ENCODE results near the gene FAT2.
A peak's percentile ranks its signal among the peaks of the same experiment; 100 is the strongest.
"Not testable (repeated sequence)": the region's sequence is repeated elsewhere in the genome, so short reads cannot be mapped to it uniquely, and the experiment has no call there.

The FAT2 gene

GRCh38 chr5:151580239-151580638 lies 10.9 kb downstream of the FAT2 start:
- DNase-seq = no peak

GRCh38 chr5:151579146-151579545 lies 12.0 kb downstream of the FAT2 start:
- not testable (repeated sequence) for DNase-seq

GRCh38 chr5:151578326-151579025 lies 12.7 kb downstream of the FAT2 start:
- DNase-seq = no peak

GRCh38 chr5:151577566-151577965 lies 13.6 kb downstream of the FAT2 start:
- DNase-seq = no peak

- DNase-seq = no peak
Observed at GRCh38 chr5:151574444-151574996, 16.6 kb downstream of the FAT2 start.

- no peak for DNase-seq
Observed at GRCh38 chr5:151572657-151573368, 18.3 kb downstream of the FAT2 start.

GRCh38 chr5:151571270-151572173 lies 19.6 kb downstream of the FAT2 start:
- DNase-seq = peak; percentile 32

- no peak for DNase-seq
Observed at GRCh38 chr5:151570512-151571269, 20.4 kb downstream of the FAT2 start.

- no peak for DNase-seq
Observed at GRCh38 chr5:151570058-151570457, 21.1 kb downstream of the FAT2 start.

- no peak for DNase-seq
Observed at GRCh38 chr5:151569132-151570046, 21.7 kb downstream of the FAT2 start.

GRCh38 chr5:151568036-151568435 lies 23.1 kb downstream of the FAT2 start:
- no peak for DNase-seq

GRCh38 chr5:151565971-151566370 lies 25.2 kb downstream of the FAT2 start:
- no peak for DNase-seq

- peak; percentile 47 for DNase-seq
Observed at GRCh38 chr5:151562019-151562707, 29.0 kb downstream of the FAT2 start.

- DNase-seq = no peak
Observed at GRCh38 chr5:151557951-151558350, 33.2 kb downstream of the FAT2 start.

- DNase-seq = no peak
Observed at GRCh38 chr5:151557466-151557865, 33.7 kb downstream of the FAT2 start.

GRCh38 chr5:151556806-151557205 lies 34.3 kb downstream of the FAT2 start:
- no peak for DNase-seq

- DNase-seq = no peak
Observed at GRCh38 chr5:151555760-151556576, 35.2 kb downstream of the FAT2 start.

GRCh38 chr5:151553695-151554094 lies 37.4 kb downstream of the FAT2 start:
- DNase-seq = no peak

GRCh38 chr5:151553130-151553670 lies 37.9 kb downstream of the FAT2 start:
- no peak for DNase-seq

Measured in NCI-H146 (cell line).